Left forelimb (tissue), 1 donor: ENCODE data around the gene CHRNB2.
A peak's percentile ranks its signal among the peaks of the same experiment; 100 is the strongest.

Experiments
- DNase-seq: peaks from one replicate; pipeline ENCODE4 v3.0.0-alpha.2; 2018; ENCODE audit warnings: low spot score

Gene CHRNB2

GRCh38 chr1:154611150-154611862 lies 43.7 kb downstream of the CHRNB2 start:
- DNase-seq: no peak

- no peak for DNase-seq
These were observed 46.7 kb downstream of the CHRNB2 start for GRCh38 chr1:154614247-154614646.

GRCh38 chr1:154614901-154615300 lies 47.3 kb downstream of the CHRNB2 start:
- no peak for DNase-seq

GRCh38 chr1:154615411-154615810 lies 47.8 kb downstream of the CHRNB2 start:
- DNase-seq: no peak

- DNase-seq: no peak
These were observed 49.2 kb downstream of the CHRNB2 start for GRCh38 chr1:154616659-154617345.

- DNase-seq: no peak
These were observed 51.8 kb downstream of the CHRNB2 start for GRCh38 chr1:154619181-154619948.

GRCh38 chr1:154620751-154621150 lies 53.2 kb downstream of the CHRNB2 start:
- no peak for DNase-seq

- no peak for DNase-seq
These were observed 54.3 kb downstream of the CHRNB2 start for GRCh38 chr1:154621875-154622274.

GRCh38 chr1:154622503-154623039 lies 55.0 kb downstream of the CHRNB2 start:
- DNase-seq: no peak

GRCh38 chr1:154623358-154623757 lies 55.8 kb downstream of the CHRNB2 start:
- no peak for DNase-seq

GRCh38 chr1:154624746-154625643 lies 57.4 kb downstream of the CHRNB2 start:
- DNase-seq: no peak

- DNase-seq: no peak
These were observed 59.1 kb downstream of the CHRNB2 start for GRCh38 chr1:154626456-154627256.

GRCh38 chr1:154627257-154628120 lies 59.9 kb downstream of the CHRNB2 start:
- DNase-seq: peak; percentile 91

- no peak for DNase-seq
These were observed 60.5 kb downstream of the CHRNB2 start for GRCh38 chr1:154628121-154628405.

- no peak for DNase-seq
These were observed 61.6 kb downstream of the CHRNB2 start for GRCh38 chr1:154629061-154629674.
